Measurements from ENCODE around the gene CNN3. TPM values are rescaled to one million over a fixed set of nuclear protein-coding genes. Genes with fewer than 3 reads are reported as not detected.

CNN3 gene
- total and polyA plus RNA-seq, 2 of the 4 experiments (the other 2 are of a cell fraction): 249 to 552 TPM

GRCh38 chr1:94908965-94909364 lies 17.9 kb downstream of the CNN3 start:
- no CpG with 5 or more reads among the region's 2 CpGs for WGBS, 2 experiments (ENCODE audit: extremely low coverage in 2 of 2, insufficient read length in 1 of 2)
- ChIA-PET CTCF (no interaction called here), POLR2A (ENCODE audit: unreplicated experiment) (no interaction called here)
- BruUV-seq (replicated peaks): no TSS peak
- Histone ChIP-seq H3K79me1 (ENCODE audit: low read depth in 1 of 2, low read length in 2 of 2) (peaks cover 19 to 80% of the 10 kb centered on the region in 2 experiments), H3K4me2 (ENCODE audit: low read depth, low read length) (no peak overlapping the region), H2AFZ (replicated peaks; ENCODE audit: low read length, poor library complexity) (no peak overlapping the region), H2AK5ac (ENCODE audit: low read depth, low read length) (no peak overlapping the region), H3K9ac (ENCODE audit: low read depth, low read length) (no peak overlapping the region), H3K4me1 (ENCODE audit: control insufficient read depth, insufficient read depth, low read length) (peaks cover 32% of the 10 kb centered on the region), H3K36me3 (ENCODE audit: control insufficient read depth, insufficient read depth, low read length) (peaks cover 12% of the 10 kb centered on the region), H2BK20ac (ENCODE audit: low read depth, low read length) (no peak overlapping the region), H2BK5ac (ENCODE audit: low read depth, low read length, poor library complexity, severe bottlenecking) (no peak overlapping the region), H4K91ac (ENCODE audit: insufficient read depth, low read depth, low read length) (no peak overlapping the region), H3K9me3 (ENCODE audit: control insufficient read depth, insufficient read depth, low read length) (no peaks in the 10 kb centered on the region), H4K5ac (ENCODE audit: low read depth, low read length) (no peak overlapping the region), H3K56ac (ENCODE audit: extremely low read depth, insufficient read depth, low read length) (no peak overlapping the region), H2BK15ac (ENCODE audit: low read depth, low read length) (no peak overlapping the region), H3K4ac (ENCODE audit: low read depth, low read length) (no peak overlapping the region), H3K18ac (ENCODE audit: low read depth, low read length) (no peak overlapping the region), H3K23ac (ENCODE audit: low read depth, low read length) (no peak overlapping the region), H3K27ac (ENCODE audit: insufficient read depth, low read length) (no peak overlapping the region), H3K9me1 (ENCODE audit: insufficient read depth, low read length) (peaks cover 50% of the 10 kb centered on the region), H2BK120ac (ENCODE audit: low read depth, low read length) (no peak overlapping the region), H2AK9ac (replicated peaks; ENCODE audit: low read depth, low read length, poor library complexity) (no peak overlapping the region), H3K14ac (replicated peaks; ENCODE audit: low read depth, low read length) (no peak overlapping the region), H3K27me3 (ENCODE audit: control insufficient read depth, insufficient read depth, low read length) (no peaks in the 10 kb centered on the region), H4K20me1 (ENCODE audit: insufficient read depth, low read length) (peaks cover 94% of the 10 kb centered on the region), H3K4me3 (ENCODE audit: insufficient read depth, low read depth, low read length) (no peak overlapping the region), H4K8ac (ENCODE audit: low read depth in 2 of 2, low read length in 2 of 2) (no peak overlapping the region)
- dilution Hi-C loops (cut with HindIII; ENCODE audit: low sequenced_read_pairs, unreplicated experiment) (no loop called here), in situ Hi-C loops (cut with MboI; ENCODE audit: low sequenced_read_pairs) (loop anchor here (5.0 kb wide), 1 partner anchor 52 kb away; no protein-coding TSS in a partner anchor), intact Hi-C loops (cut with micrococcal nuclease) (no loop called here)
- ATAC-seq (ENCODE audit: low read depth): no peak
- TF ChIP-seq MXI1 (IDR thresholded peaks at IDR 0.05; ENCODE audit: borderline replicate concordance, low read depth, low read length): no peak
- no peak for TF ChIP-seq ELK1 (IDR thresholded peaks at IDR 0.05; ENCODE audit: borderline replicate concordance, low read depth, low read length)
- TF ChIP-seq MAFK (IDR thresholded peaks at IDR 0.05; ENCODE audit: low read depth, low read length): no peak
- TF ChIP-seq BHLHE40 (IDR thresholded peaks at IDR 0.05; ENCODE audit: low read depth, low read length): no peak
- no peak for TF ChIP-seq RAD21 (IDR thresholded peaks at IDR 0.05; ENCODE audit: low read length)
- no peak for TF ChIP-seq CHD1 (IDR thresholded peaks at IDR 0.05; ENCODE audit: low read depth, low read length)
- TF ChIP-seq MAZ (IDR thresholded peaks at IDR 0.05; ENCODE audit: borderline replicate concordance, low read depth, low read length): no peak
- no peak for TF ChIP-seq POLR2A (IDR thresholded peaks at IDR 0.05; ENCODE audit: low read depth, low read length)
- DNase-seq: no peak

Measured in IMR-90 (cell line).